AG04450 (cell line): ENCODE results near the gene UFC1. TPM values are rescaled to one million over a fixed set of nuclear protein-coding genes. Genes with fewer than 3 reads are reported as not detected.
A peak's percentile ranks its signal among the peaks of the same experiment; 100 is the strongest.

ENCODE experiments used
- CTCF ChIA-PET: fragments of 300-600, 350-600 bp; formaldehyde crosslinking; extraction: SDS; loops from one replicate; lab custom pipeline; 2022; ENCODE audit warnings: antibody characterized with exemption, inconsistent platforms; lab: Charles Lee
- POLR2A ChIA-PET: fragments of 350-600 bp; formaldehyde crosslinking; extraction: SDS; loops from one replicate; lab custom pipeline; 2021; ENCODE audit warnings: antibody characterized with exemption, inconsistent platforms; lab: Yijun Ruan, JAX
- DNase-seq: peaks from one replicate; pipeline ENCODE4 v3.0.0-alpha.2; 2011; ENCODE audit warnings: low read depth, low spot score
- H3K27ac ChIP-seq: one replicate; pipeline ENCODE4 v1.5.1; 2012; ENCODE audit warnings: low read depth, low read length, control low read depth
- H3K27me3 ChIP-seq: one replicate; pipeline ENCODE4 v1.6.0; 2012; ENCODE audit warnings: low read length; ENCODE audit not compliant: control insufficient read depth, insufficient read depth
- H3K4me3 ChIP-seq: 2 replicates; pipeline ENCODE4 v1.5.1; 2011; ENCODE audit warnings: mild to moderate bottlenecking, low read depth, low read length, control low read depth
- H3K9me3 ChIP-seq: 2 replicates; pipeline ENCODE4 v1.5.1; 2012; ENCODE audit warnings: low read length; ENCODE audit not compliant: control insufficient read depth, insufficient read depth
- polyA plus RNA-seq: library from polyadenylated mRNA; depleted of rRNA; stranded (reverse); fragments of >200 nt; gene quantifications from 2 replicates; pipeline ENCODE4 v1.2.3, GENCODE V29; 2011
- TF ChIP-seq, protein P1 (sequence below): IDR thresholded peaks from 2 replicates; pipeline ENCODE4 v1.5.1; 2011; ENCODE audit warnings: low read depth, low read length, control low read depth, inconsistent platforms

Gene UFC1
- polyA plus RNA-seq, 1 experiment, result 146 TPM

- TF ChIP-seq, protein P1, sequence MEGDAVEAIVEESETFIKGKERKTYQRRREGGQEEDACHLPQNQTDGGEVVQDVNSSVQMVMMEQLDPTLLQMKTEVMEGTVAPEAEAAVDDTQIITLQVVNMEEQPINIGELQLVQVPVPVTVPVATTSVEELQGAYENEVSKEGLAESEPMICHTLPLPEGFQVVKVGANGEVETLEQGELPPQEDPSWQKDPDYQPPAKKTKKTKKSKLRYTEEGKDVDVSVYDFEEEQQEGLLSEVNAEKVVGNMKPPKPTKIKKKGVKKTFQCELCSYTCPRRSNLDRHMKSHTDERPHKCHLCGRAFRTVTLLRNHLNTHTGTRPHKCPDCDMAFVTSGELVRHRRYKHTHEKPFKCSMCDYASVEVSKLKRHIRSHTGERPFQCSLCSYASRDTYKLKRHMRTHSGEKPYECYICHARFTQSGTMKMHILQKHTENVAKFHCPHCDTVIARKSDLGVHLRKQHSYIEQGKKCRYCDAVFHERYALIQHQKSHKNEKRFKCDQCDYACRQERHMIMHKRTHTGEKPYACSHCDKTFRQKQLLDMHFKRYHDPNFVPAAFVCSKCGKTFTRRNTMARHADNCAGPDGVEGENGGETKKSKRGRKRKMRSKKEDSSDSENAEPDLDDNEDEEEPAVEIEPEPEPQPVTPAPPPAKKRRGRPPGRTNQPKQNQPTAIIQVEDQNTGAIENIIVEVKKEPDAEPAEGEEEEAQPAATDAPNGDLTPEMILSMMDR, result no peak
- Histone ChIP-seq H3K27me3 (no peaks in the 10 kb centered on the region), H3K27ac (no peak overlapping the region), H3K4me3 (no peak overlapping the region), H3K9me3 (no peaks in the 10 kb centered on the region)
- ChIA-PET CTCF (interaction anchor here (1.9 kb wide), 1 partner anchor 186 kb away, joined by 13 read pairs; no protein-coding TSS in a partner anchor), POLR2A (interaction anchor here (0.7 kb wide), 1 partner anchor 10 kb away, joined by 4 read pairs; no protein-coding TSS in a partner anchor)
- DNase-seq, result no peak
Measured at GRCh38 chr1:161196111-161196510, 42.3 kb downstream of the UFC1 start.

DNA sequence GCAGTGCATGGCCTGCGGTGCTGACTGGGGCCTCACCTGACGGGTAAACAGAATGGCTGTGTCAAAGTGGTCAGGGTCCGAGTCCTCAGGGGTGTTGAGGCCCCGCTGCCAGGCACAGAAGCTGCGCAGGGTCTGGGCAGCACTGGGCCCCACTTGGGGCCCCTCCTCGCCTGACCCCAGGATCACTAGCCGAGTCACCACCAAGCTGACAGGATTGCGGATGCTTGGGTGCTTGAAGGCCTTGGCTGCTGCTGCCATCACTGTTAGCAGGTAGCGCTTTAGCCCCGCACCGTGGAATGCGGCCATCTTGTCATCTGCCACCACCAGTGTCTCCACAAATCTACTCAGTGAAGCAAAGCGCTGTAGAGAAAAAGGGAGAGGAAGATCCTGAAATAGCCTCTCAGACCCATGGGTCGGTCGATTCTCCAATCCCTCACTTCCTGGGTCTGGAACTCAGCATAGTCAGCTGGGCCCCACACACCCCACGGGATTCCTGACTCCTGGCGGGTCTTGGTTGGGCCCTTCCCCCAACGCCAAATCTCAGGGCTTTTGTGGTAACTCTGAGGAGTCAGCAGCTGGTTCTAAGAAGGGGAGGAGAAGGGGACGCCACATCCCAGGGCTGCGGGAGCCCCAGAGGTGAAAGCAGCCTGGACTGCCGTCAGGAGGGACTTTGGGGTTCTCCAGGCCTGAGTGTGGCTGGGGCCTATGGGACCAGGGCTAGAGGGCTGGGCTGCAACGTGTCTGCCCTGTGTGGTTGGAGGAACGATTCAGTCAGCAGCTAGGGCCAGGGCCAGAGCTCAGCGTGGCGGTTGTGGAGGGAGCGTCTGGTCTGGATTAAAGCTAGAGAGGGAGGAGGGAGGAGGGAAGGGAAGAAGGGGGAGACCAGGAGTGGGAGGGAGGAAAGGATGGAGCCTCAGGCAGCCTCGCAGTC is 43.0 kb downstream of the UFC1 start:
- POLR2A ChIA-PET, result interaction anchor here (0.6 to 1.2 kb wide), 4 partner anchors 9 to 68 kb away, joined by 4 to 13 read pairs (median 5); partner anchors contain the start of gene TOMM40L
- CTCF ChIA-PET, result interaction anchor here (1.0 to 3.5 kb wide), 5 partner anchors 12 to 185 kb away, joined by 3 to 29 read pairs (median 8); partner anchors contain the start of genes PPOX and TOMM40L
- no peaks in the 10 kb centered on the region for H3K27me3 ChIP-seq
- no peaks in the 10 kb centered on the region for H3K9me3 ChIP-seq
- TF ChIP-seq, protein P1, result no peak
- peak; percentile 59 for DNase-seq
- H3K27ac ChIP-seq, result peak overlapping the region; percentile 93
- H3K4me3 ChIP-seq, result peak overlapping the region; percentile 51

DNA sequence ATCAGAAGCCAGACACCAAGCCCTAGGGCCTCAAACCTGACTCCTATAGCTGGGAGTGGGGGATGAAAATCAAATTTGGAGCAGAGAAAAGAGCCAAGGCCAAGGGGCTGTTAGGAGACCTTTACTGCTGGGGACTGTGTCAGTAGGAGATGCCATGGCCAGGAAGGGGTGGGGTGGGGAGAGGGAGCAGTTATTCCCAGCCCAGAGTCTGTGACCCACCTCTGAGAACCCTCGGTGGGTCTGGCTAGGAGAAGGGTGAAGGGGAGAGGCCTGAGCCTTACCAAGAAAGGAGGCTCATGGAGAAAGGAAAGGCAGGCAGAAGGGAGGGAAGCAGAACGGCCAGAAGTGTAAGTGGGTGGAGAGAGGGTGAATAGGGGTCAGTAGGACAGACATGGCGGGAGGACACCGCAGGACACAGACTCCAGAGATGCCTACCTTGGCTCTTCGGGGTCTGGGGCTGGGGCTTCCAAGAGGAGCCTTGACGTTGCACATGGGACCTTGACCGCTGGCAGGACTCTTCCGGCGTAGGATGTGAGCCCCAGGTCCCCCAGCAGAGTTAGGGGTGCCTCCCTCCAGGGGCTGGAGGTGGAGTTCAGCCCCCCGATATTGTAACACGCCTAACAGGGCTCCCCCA is 43.9 kb downstream of the UFC1 start:
- POLR2A ChIA-PET, result interaction anchor here (0.6 to 1.2 kb wide), 4 partner anchors 9 to 68 kb away, joined by 3 to 13 read pairs (median 5); partner anchors contain the start of gene TOMM40L
- CTCF ChIA-PET, result interaction anchor here (0.6 to 3.5 kb wide), 8 partner anchors 11 to 184 kb away, joined by 3 to 29 read pairs (median 5); partner anchors contain the start of genes PPOX and TOMM40L
- no peaks in the 10 kb centered on the region for H3K27me3 ChIP-seq
- H3K9me3 ChIP-seq, result no peaks in the 10 kb centered on the region
- no peak for DNase-seq
- peak overlapping the region; percentile 93 for H3K27ac ChIP-seq
- TF ChIP-seq, protein P1, result no peak
- peak overlapping the region; percentile 51 for H3K4me3 ChIP-seq

GRCh38 chr1:161198194-161198896 is 44.6 kb downstream of the UFC1 start:
- peak overlapping the region; percentile 51 for H3K4me3 ChIP-seq
- H3K27ac ChIP-seq, result peak overlapping the region; percentile 57
- no peak for DNase-seq
- TF ChIP-seq, protein P1, result 0 out of 2 replicates have a peak, but pooled peaks have one; percentile 7
- no peaks in the 10 kb centered on the region for H3K27me3 ChIP-seq
- CTCF ChIA-PET, result interaction anchor here (0.6 to 3.5 kb wide), 9 partner anchors 8 to 184 kb away, joined by 3 to 29 read pairs (median 4); partner anchors contain the start of genes PPOX and TOMM40L
- no peaks in the 10 kb centered on the region for H3K9me3 ChIP-seq
- POLR2A ChIA-PET, result interaction anchor here (0.8 to 1.3 kb wide), 4 partner anchors 9 to 116 kb away, joined by 3 read pairs; partner anchors contain the start of genes PPOX and SDHC
